Measurements from ENCODE around the gene TPSG1.
"Not testable (repeated sequence)": the region's sequence is repeated elsewhere in the genome, so short reads cannot be mapped to it uniquely, and the experiment has no call there.

Gene TPSG1

GRCh38 chr16:1196494-1196893, 28.6 kb downstream of the TPSG1 start:
- TF ChIP-seq CTCF (IDR thresholded peaks at IDR 0.05; ENCODE audit: extremely low read depth, insufficient read depth, missing control alignments): no peak
- no peak for DNase-seq (ENCODE audit: low spot score)
- in situ Hi-C loops (cut with MboI; ENCODE audit: low pct_unique_long_range_greater_than_20kb, low sequenced_read_pairs, unreplicated experiment): no loop called here

DNA sequence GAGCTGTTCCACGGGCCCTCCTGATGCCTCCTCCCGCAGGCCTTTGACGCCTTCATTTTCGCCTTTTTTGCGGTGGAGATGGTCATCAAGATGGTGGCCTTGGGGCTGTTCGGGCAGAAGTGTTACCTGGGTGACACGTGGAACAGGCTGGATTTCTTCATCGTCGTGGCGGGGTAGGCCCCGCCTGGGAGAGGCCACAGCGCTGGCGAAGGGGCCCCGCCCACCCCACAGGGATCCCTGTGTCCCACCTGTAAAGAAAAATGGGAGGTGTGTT, 29.7 kb downstream of the TPSG1 start:
- no peak for TF ChIP-seq CTCF (IDR thresholded peaks at IDR 0.05; ENCODE audit: extremely low read depth, insufficient read depth, missing control alignments)
- in situ Hi-C loops (cut with MboI; ENCODE audit: low pct_unique_long_range_greater_than_20kb, low sequenced_read_pairs, unreplicated experiment): no loop called here
- no peak for DNase-seq (ENCODE audit: low spot score)

GRCh38 chr16:1194665-1195392, 30.2 kb downstream of the TPSG1 start:
- DNase-seq (ENCODE audit: low spot score): peak; percentile 75
- peak; percentile 58 for TF ChIP-seq CTCF (IDR thresholded peaks at IDR 0.05; ENCODE audit: extremely low read depth, insufficient read depth, missing control alignments)
- in situ Hi-C loops (cut with MboI; ENCODE audit: low pct_unique_long_range_greater_than_20kb, low sequenced_read_pairs, unreplicated experiment): no loop called here

DNA sequence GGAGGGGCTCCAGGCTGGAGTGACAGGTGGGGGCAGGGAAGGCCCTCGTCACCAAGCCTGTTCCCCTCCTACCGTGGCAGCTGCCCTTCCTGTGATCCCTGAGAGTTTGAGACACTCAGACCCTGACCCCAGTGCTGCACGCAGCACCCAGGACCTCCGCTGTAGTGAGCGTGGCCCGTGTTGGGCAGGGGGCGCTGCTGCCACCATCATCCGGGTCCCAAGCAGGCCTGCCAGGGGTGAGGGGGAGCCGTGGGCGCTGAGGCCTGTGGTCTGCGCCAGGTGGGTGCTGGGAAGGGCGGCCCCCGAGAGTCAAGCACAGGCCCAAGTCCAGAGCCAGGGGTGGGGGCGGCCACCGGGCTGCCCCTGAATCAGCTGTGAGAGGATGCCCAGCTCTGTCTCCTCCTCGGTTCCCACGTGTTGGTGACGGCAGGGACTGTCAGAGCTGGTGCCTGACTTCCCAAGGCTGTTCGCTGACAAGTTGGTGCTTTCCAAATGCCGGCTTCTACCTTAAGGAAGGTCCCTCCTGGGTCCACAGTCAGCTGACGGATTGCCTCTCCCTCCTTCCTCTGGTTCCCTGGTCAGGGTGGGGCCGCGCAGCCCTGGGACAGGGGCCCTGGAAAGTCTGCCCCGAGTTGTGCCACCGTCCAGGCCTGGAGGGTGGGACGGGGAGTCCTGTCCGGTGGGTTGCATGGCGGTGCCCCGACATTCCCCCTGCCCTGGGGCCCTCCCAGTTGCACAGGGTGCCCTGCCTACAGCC, 31.1 kb downstream of the TPSG1 start:
- no peak for TF ChIP-seq CTCF (IDR thresholded peaks at IDR 0.05; ENCODE audit: extremely low read depth, insufficient read depth, missing control alignments)
- no peak for DNase-seq (ENCODE audit: low spot score)
- in situ Hi-C loops (cut with MboI; ENCODE audit: low pct_unique_long_range_greater_than_20kb, low sequenced_read_pairs, unreplicated experiment): no loop called here

DNA sequence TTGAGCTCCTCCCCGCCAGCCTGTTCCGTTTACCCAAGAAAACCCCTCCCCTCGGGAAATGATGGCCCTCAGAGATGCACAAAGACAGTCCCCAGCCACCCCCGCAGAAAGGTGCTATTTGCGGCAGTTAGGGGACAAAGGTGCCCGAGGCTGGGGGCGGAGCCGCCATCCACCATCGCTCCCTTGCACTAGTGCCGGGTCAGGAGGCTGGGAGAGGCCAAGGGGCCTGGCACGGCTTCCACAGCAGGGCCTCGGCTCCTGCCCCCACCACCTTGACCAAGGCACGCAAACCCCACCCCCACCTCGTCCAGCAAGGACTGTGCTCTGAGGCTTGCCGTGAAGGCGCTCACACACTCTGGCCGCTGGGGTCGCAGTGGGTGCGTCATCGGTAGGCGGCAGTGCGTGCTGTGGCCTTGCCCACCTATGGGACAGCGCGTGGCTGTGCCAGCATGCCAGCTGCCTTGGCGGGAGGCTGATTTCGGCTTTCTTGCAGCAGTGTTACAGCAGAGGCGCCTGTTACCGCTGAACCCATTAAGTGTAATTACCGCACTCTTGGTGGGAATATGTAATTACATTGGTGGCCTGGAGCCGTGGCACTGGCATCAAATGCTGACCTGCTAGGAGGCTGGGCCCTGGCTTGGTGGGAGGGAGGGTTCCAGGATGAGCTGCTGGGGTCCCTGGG, 31.8 kb downstream of the TPSG1 start:
- TF ChIP-seq CTCF (IDR thresholded peaks at IDR 0.05; ENCODE audit: extremely low read depth, insufficient read depth, missing control alignments): no peak
- DNase-seq (ENCODE audit: low spot score): no peak
- in situ Hi-C loops (cut with MboI; ENCODE audit: low pct_unique_long_range_greater_than_20kb, low sequenced_read_pairs, unreplicated experiment): no loop called here

DNA sequence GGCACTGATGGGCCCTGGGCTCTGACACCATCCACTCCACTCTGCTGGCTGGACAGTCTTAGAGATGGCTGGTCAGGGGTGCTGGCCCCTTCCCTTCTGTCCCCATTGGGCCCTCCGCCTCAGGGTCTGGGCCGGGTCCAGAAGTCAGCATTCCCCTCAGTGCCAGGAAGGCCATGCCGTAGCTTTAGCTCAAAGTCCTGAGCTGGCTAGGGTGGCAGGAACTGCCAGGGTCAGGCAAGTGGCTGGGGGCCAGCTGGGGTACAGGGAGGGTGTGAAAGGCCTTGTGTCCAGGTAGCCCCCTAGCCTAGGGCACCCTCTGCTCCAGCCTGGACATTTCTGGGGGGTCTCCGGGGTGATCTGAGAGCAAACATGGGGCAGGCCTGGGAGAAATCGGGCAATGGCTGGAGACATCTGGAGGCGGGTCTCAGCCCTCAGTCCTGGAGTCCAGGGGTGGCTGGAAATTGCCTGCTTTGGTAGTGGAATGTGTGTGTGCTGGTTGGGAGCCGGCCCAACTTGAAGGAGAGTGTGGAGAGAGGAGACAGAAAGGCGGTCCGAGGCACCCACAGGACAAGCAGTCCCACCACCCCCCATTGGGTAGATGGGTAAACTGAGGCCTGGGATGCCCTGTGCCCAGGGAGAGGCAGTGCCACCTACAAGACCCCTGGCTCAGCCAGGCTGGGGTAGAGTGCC, 32.5 kb downstream of the TPSG1 start:
- no peak for TF ChIP-seq CTCF (IDR thresholded peaks at IDR 0.05; ENCODE audit: extremely low read depth, insufficient read depth, missing control alignments)
- in situ Hi-C loops (cut with MboI; ENCODE audit: low pct_unique_long_range_greater_than_20kb, low sequenced_read_pairs, unreplicated experiment): no loop called here
- no peak for DNase-seq (ENCODE audit: low spot score)

DNA sequence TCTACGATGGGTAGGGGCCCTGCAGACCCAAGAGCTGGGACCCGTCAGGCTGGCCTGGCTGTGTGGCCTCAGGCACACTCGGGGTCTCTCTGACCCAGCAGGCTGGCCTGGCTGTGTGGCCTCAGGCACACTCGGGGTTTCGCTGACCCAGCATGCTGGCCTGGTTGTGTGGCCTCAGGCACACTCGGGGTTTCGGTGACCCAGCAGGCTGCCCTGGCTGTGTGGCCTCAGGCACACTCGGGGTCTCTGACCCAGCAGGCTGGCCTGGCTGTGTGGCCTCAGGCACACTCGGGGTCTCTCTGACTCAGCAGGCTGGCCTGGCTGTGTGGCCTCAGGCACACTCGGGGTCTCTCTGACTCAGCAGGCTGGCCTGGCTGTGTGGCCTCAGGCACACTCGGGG, 34.3 kb downstream of the TPSG1 start:
- in situ Hi-C loops (cut with MboI; ENCODE audit: low pct_unique_long_range_greater_than_20kb, low sequenced_read_pairs, unreplicated experiment); DNase-seq (ENCODE audit: low spot score): not testable (repeated sequence)

Measured in GM13977 (cell line).